GM18507 (cell line): ENCODE data around the gene C1orf116.

Experiments
- DNase-seq: peaks from one replicate; pipeline ENCODE4 v3.0.0; 2011; ENCODE audit warnings: low read depth; ENCODE audit not compliant: insufficient read length; ENCODE audit errors: extremely low spot score
- FAIRE-seq: peaks from 2 replicates; lab custom pipeline; 2011; peaks lifted over from hg19 to GRCh38; lab: Jason Lieb, UNC

Gene C1orf116

DNA sequence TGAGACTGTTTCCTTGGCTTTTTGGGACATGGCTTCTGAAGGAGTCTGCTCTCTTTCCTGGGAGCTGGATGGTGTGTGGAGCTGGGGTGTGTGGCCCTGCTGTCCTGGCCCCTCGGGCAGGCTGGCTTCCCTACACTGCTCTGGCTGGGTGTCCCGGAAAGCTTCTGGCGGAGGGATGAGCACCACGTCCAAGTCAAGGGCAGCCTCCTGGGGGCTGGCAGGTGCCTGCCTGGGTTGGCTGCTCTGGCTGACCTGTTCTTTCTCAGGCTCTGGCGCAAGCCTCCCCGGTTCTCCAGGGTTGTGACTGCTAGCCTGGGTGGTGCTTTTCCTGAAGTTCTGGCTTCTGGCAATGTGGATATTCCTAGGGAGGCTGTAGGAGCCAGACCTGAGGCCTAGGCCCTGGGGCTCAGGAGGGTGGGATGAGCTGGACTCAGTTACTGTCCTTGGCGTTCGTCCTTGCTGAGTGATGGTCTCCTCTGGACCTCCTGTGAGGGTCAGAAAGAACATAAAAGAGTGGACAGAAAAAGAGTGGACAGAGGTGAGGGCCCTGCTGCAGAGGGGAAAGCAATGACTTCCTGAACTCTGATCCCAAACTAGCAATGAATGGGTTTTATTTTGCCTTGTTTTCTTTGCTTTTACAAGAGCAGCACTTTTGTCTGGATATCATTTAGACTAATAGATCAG is 9.4 kb downstream of the C1orf116 start:
- DNase-seq = no peak
- no peak for FAIRE-seq

DNA sequence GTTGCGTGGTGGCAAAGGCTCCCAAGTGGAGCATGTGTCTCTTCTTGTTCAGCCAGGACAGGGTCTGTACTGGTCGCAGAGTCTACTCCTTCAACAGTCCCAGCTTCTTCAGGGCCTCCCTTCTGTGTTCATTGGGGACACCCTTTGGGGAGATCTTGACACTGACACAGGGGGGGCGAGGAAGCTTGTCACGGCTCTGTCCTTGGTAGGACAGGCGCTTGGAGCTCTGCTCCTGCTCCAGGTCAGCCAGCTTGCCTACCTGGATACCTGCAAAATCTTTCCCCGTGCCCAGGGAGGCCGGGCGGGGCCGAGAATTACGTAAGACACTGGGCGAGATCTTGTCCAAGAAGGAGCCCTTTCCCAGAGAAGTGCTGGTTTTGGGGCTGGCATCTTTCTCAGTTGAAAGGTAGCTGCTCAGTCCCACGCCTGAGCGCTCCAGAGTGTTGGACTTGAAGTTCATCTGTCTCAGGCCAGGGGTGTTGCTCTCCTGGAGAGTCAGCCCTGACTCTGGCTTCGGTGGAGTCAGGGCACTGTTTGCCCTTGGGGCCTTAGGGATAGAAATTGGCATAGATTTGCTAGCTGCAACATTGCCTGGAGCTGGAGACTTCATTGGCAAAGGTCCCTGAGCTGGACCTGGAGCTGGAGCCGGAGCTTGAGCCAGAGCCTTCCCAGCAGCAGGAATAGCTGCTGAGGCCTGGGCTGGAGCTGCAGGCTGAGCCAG is 10.5 kb downstream of the C1orf116 start:
- FAIRE-seq = no peak
- DNase-seq = no peak

DNA sequence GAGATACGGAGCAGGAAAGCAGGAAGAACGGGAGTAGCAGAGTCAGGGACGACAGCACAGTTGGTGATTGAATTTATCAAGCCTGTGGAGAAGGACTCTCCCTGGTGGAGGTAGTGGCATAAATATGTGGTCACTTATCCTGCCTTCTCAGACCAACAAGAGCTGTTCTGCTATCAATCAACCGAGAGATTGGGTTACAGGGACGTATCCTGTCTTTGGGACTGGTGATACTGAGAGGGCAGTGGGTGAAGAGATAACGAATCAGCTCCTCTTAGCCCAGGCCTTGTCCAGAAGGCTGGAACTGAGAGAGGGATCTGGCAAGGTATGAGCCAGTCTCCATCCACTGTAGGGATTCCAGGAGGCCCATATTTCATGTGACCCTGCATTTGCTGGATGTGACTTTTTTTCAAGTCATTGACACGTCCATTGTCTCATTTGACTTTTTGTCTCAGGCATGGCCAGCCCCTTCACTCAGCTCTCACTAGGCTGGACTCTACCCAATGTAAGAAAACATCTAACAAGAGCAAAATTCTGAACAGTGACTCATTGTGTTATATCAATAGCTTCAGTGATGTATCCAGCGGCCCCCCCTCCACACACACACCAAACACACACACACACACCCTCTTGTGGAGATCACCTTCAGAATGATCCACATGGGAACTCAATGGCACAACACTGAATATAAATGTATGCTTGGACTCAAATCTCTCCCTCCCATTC is 11.3 kb downstream of the C1orf116 start:
- FAIRE-seq (no peak), DNase-seq (no peak)

DNA sequence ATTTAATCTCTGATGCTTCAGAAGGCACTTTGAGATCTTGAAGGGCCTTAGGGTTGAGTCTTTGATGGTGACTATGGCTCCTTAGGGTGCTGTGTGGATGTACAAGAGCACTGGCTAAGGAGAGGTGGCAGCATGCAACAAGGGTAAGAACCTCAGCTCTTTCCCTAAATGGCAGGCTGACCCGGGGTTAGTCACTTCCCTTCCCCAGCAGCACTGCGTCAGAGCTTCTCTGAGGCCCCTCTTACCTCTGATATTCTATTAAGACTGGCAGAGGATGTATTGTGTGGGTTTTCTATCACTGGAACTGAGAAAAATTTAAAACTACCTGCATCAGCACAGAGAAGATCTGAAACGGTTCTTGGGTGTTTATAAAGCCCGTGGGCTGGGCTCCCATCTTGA is 11.8 kb downstream of the C1orf116 start:
- DNase-seq = no peak
- no peak for FAIRE-seq

DNA sequence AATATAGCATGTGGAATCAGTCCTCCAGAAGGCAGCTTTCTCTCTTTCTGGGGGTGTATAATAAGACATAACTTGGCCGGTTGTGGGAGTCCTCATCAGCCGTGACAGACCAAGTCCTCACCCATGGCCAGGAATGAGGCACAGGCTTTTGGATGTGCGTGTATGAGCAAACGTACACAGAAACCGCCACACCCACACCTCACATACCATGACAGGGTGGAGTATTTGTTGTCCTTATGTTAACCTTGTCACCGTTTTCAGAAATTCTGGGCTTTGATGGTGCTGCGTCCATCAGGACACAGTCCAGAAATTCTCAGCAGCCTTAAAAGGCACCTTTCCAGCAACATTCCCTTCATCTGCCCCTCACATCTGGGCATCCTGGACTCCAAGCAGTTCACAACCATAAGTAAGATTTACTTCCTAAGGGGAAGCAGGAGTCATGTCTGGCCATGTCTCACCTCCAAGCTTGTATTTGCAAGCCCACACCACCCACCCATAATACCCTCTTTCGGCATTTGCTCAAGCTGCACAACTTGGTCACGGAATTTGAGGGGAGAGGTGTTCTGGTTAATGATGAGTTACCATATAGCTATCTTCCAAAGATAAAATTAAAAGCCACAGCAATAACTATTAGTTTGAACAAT is 12.4 kb downstream of the C1orf116 start:
- no peak for FAIRE-seq
- no peak for DNase-seq

DNA sequence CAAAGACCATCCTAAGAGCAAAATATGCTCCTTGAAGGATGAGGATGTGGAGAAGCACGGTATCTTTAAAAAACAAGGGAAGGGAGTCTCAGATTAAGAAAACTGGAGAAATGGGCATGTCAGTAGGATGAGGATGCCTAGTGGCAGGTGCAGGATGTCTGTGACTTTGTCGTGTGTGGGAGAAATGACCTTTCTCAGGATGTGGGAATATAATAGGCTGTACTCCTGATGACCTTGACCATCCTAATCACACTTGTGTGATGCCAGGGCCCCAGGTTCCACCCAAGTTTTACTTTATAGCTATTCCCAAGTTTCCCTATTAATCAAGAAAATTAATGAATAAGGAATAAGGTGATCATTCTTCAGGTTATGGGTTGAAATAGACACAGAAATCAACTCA is 12.9 kb downstream of the C1orf116 start:
- no peak for DNase-seq
- FAIRE-seq = no peak

DNA sequence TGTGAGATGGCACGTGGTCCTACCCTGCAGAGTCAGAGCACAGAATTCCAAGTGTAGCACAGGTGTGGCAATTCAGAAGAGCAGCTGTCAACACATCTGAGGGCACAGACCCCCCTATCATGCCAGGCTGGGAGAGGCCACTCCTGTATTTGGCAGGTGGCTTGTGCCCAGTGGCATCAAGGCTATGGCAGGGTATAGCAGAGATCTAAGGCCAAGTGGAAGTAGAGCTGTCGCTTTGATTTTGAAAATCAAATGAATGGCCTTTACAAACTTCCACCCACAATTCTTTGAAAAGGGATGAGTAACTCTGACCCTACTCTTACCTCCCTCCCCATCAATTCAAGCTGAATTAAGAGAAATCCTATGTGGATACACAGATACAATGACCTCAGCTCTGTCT is 13.4 kb downstream of the C1orf116 start:
- no peak for DNase-seq
- no peak for FAIRE-seq

DNA sequence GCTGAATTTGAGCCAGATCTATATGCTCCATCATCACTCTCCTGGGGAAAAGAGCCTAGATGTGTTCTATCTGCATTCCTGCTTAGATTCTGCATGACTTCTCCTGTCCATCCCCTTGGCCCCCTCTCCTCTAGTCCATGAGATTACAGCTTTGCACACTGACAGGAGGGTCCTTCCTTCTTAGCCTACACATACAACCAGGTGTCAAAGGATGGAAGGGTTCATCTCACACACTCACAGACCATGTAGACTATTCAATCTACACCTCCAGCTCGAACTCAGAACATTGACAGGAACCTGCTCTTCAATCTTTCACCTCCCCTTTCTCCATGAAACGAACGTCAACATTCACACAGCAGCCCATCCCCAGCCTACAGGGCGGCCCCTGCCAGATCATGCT is 13.8 kb downstream of the C1orf116 start:
- DNase-seq (no peak), FAIRE-seq (no peak)

DNA sequence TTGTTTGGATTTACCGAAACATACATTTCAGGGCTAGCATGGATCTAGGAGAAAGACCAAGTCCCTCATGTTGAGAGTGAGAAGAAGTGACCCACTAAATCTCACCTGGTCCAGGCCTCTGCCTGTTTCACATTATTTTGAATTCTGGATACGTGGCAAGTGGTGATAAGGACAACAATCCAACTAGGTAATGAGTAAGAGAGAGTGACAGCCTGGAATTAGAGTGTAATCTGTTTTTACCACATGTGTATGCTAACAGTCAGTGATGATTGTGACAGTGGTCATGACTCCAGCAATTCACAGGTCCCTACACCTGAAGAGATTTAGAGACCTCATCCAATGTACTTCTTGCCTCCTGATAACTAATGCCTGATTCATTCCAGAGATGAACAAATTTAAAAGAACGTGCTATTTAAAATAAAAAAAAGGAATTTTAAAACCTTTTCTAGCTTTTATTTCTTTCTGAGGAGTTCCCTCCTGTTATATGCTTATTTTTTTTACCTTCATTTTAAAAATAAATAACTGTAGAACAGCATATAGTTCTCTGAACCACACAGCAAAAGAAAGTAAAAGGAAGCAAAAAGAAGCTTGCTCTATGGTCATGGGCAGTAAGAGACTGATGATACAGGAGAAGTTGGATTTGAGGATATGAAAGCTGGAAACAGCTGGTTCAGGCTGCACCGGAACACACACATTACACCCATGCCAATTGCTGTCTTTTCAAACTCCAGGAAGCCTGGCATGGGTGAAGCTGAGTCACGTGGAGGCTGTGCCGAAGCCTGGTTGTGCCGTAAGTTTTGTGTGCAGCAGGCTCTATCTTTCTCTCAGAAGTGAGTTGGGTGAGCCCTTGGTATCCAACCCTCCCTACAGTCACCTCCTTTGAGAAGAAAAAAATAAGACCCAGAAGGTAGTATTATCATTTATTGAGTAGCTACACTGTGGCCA is 14.7 kb downstream of the C1orf116 start:
- FAIRE-seq (no peak), DNase-seq (no peak)

DNA sequence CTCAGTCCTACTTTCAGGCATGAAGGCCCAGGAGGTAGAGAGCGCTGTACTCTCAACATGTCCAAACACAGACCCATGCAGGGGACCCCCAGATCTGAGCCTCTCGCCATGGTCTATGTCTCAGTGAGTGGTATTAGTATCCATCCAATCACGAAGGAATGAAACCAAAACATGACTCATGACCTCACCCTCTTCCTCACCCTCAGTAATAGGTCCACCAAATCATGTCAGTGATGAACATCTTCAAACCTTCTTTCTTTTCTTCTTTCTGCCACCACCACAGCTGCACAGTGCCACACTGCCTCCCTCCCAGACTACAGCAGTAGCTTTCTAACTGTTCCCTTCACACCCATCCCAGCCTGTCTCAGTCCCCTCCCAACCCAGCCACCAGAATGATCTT is 16.8 kb downstream of the C1orf116 start:
- no peak for FAIRE-seq
- no peak for DNase-seq

DNA sequence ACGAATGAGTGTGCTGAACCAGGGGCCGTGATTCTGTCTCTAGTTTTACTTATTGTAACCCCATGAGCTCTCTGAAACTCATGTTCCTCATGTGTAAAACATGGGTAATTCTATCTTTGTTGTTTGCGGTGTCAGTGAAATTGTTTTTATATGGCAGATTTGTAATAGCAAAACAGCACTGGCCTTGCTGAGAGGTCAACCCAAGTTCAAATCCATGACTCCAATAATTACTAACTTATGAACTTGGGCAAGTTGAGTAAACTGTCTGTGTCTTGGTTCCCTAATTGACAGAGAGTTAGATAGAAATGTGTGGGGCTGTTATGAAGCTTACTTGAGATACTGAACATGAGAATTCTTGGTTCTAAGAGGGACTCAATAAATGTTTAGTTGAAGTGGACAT is 17.8 kb downstream of the C1orf116 start:
- FAIRE-seq (no peak), DNase-seq (no peak)

DNA sequence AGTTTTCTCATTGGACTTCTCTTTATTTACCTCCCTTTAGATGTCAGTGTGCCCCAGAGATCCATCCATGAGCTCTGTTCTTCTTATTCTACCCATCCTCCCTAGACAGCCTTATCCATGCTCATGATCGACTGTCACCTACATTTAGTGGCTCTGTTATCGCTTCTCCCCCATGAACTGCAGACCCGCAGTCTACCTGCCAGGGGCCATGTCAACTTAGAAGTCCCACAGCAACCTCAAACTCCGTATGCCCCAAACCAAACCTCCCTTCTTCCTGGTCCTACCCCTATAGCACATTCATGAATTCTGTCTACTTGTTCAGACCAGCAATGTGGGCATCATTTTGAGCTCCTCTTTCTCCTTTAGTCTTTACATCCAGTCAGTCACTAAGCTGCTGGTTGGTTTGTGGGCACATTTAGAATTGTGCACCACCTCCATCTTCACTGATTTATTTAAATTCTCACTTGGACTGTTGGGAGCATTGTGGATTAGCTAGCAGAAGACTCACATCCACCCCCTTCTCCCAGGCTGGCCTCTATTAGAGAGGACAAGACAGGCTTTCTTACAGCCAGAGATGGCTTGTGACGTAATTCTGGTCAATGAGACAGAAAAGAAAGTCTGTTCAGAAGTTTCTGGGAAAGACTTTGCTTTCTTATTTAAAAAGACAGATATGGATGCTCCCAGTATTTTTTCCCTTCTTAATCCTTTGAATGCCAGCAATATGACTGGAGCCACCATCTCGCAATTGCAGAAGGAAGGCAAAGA is 19.1 kb downstream of the C1orf116 start:
- DNase-seq = no peak

DNA sequence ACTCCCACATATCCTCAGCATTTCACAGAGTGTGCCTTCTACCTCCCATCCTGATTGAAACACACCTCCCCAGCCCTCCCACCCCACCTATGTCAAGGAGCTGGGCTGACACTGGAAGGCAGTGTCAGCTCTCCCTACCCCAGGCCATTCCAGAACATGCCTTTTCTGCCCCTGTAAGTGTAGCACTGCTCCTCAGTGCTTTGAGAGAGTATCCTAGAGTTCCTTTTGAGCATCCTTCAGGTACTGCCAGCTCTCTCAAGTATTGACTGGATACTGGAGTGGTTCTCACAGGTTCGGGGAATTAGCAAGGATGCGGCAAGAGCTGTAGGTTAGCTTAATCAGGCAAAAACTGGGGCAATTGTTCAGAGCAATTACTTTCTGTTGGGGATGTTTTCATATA is 21.8 kb downstream of the C1orf116 start:
- no peak for FAIRE-seq
- no peak for DNase-seq

More for the DNA sequence above, 19.1 kb downstream of the C1orf116 start:
- FAIRE-seq = no peak

DNA sequence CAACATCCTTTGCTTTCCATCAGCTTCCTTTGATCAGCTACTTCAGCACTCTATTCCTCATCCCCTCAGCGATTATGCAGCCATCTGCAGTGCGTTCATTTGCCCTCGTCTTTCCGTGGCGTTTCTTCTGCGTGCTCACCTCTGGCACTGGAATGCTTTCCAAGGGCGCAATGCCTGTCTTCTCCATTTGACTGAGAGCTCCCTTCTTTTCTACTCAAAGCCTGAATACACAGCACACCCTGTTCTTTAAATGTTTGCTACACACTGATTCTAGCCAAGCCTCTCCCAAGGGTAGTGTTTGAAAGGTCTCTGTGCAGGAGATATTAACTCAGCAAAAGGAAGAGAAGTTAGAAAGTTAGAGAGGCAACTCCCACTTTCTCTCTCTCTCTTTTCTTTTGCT is 22.6 kb downstream of the C1orf116 start:
- FAIRE-seq = no peak
- DNase-seq = no peak

DNA sequence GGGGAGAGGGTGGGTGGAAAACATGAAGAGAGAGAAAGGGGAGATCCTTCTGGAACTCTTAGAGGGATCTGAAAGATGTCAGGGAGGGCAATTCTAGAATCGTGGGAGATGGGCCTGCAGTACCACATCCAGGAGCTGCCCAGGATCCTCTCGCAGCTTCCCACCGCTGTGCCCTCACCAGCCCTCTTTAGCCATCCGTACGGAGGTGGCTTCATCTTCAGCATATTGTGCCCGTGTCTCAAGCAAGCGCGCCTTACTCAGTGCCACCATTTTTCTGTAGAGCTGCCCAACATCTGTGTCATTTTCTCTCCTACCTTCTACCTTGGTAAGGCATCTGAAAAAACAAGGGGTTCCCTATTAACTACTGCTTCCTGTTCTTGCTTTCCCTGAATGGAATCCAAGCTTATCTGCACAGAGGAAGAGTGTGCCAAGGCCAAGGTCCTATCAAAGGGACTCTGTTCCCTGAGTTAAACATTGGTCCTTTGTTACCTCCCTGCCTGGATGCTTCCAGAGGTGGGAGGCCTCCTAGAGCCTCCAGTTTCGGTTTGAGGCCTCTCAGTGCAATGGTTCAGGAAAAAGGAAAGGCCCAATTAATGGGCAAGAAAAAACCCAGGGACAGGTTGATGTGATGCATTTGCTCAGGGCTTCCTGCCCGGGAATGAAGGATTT is 23.2 kb downstream of the C1orf116 start:
- DNase-seq = no peak

DNA sequence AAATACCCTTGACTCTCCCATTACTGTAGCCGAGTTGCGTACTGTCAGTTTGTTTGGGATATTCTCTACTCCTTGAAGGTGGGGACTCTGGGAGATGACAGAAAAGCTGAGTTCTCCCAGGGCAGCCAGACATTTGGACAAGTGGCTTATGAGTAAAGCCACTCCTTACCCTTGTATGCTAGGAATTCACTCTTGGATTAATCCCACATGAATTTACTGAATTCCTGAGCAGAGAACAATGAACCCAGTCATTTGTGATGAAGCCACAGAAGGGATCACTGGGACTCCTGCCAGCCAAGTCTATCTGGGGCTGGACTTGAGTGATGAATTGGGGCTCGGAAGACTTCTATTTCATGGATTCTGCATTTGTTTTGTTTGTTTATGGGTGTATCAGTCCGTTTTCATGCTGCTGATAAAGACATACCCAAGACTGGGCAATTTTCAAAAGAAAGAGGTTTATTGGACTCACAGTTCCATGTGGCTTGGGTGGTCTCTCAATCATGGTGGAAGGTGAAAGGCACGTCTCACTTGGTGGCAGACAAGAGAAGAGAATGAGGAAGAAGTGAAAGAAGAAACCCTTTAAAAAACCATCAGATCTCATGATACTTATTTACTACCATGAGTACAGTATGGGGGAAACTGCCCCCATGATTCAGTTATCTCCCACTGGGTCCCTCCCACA is 25.1 kb downstream of the C1orf116 start:
- FAIRE-seq (no peak), DNase-seq (no peak)

More for the DNA sequence above, 23.2 kb downstream of the C1orf116 start:
- FAIRE-seq = no peak

DNA sequence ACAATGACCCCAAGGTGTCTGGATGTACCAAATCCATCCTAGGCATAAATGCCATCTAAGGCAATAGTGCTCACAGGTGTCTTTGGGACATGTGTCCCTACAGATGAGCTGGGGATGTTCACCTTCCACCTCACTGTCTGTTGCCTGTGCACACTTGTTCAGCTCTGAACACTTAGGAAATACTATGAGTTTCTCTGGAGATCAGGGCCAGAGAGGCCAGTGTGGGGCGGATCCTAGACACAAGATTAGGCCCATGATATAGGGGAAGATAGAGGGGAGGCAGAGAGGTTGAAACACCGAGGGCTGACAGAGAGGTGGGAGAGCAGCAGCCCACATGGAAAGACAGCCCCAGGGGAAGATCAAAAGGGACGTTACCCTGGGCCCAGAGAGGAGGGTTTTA is 25.6 kb downstream of the C1orf116 start:
- FAIRE-seq (no peak), DNase-seq (no peak)
